Breast epithelium (tissue), 4 donors: Measurements from ENCODE around the gene EMC10. TPM values are rescaled to one million over a fixed set of nuclear protein-coding genes. Genes with fewer than 3 reads are reported as not detected.

Experiments used
- DNase-seq, 2 donors: peaks; one replicate each; pipeline ENCODE4 v3.0.0-alpha.2; 2019; ENCODE audit warnings: low spot score in 2 of 2
- H3K27ac ChIP-seq, 2 donors: fragments of 200-600 bp; sonication (generic) in 1 of 2; one replicate each; pipeline ENCODE4 v1.5.1; 2016 to 2019; ENCODE audit warnings: mild to moderate bottlenecking in 1 of 2
- H3K27me3 ChIP-seq, 2 donors: fragments of 200-600 bp; sonication (generic) in 1 of 2; one replicate each; pipeline versions ENCODE4 v1.5.1 to v1.6.0; 2017 to 2019; ENCODE audit warnings: control low read depth in 1 of 2, mild to moderate bottlenecking in 1 of 2
- H3K36me3 ChIP-seq: fragments of 200-600 bp; one replicate; pipeline ENCODE4 v1.5.1; 2019
- H3K4me1 ChIP-seq, 2 donors: fragments of 200-600 bp; sonication (generic); one replicate each; pipeline ENCODE4 v1.5.1; 2016 to 2019; ENCODE audit warnings: control low read depth in 1 of 2
- H3K4me3 ChIP-seq, 3 donors: fragments of 200-600 bp; sonication (generic); 1 replicate in 2 of 3; 2 replicates in 1 of 3; pipeline ENCODE4 v1.5.1; 2016 to 2019; ENCODE audit warnings: mild to moderate bottlenecking in 3 of 3, moderate library complexity in 2 of 3
- H3K9me3 ChIP-seq, 2 donors: fragments of 200-600 bp; sonication (generic) in 1 of 2; one replicate each; pipeline ENCODE4 v1.5.1; 2016 to 2019; ENCODE audit warnings: control low read depth in 1 of 2
- POLR2A ChIP-seq: fragments of 450-650 bp; IDR thresholded peaks from one replicate; pipeline ENCODE4 v1.6.1; 2016; ENCODE audit warnings: antibody characterized with exemption, mild to moderate bottlenecking, moderate library complexity
- POLR2AphosphoS5 ChIP-seq, 3 donors: sonication (generic); formaldehyde crosslinking; IDR thresholded peaks; one replicate each; pipeline ENCODE4 v1.6.1; 2017; ENCODE audit warnings: antibody characterized with exemption in 3 of 3
- intact Hi-C: fragments of 100-400 bp; cut with DNase I; formaldehyde crosslinking; loops from one replicate; pipeline ENCODE4 v1.15.1; 2023; ENCODE audit warnings: low total_unique reads
- total RNA-seq, 3 donors: library from RNA; depleted of rRNA; stranded (reverse); fragments of >200 nt; gene quantifications; one replicate each; pipeline ENCODE4 v1.1.0, GENCODE V29; 2016
- TF ChIP-seq, protein P1 (sequence below), 3 donors: fragments of 450-650 bp; IDR thresholded peaks; one replicate each; pipeline ENCODE4 v1.5.1; 2016 to 2017; ENCODE audit warnings: antibody characterized with exemption in 3 of 3, mild to moderate bottlenecking in 3 of 3, moderate library complexity in 3 of 3

Gene EMC10
- total RNA-seq, 3 donors from 2014 or later: 38.0 to 78.2 (median 64.6) TPM

DNA sequence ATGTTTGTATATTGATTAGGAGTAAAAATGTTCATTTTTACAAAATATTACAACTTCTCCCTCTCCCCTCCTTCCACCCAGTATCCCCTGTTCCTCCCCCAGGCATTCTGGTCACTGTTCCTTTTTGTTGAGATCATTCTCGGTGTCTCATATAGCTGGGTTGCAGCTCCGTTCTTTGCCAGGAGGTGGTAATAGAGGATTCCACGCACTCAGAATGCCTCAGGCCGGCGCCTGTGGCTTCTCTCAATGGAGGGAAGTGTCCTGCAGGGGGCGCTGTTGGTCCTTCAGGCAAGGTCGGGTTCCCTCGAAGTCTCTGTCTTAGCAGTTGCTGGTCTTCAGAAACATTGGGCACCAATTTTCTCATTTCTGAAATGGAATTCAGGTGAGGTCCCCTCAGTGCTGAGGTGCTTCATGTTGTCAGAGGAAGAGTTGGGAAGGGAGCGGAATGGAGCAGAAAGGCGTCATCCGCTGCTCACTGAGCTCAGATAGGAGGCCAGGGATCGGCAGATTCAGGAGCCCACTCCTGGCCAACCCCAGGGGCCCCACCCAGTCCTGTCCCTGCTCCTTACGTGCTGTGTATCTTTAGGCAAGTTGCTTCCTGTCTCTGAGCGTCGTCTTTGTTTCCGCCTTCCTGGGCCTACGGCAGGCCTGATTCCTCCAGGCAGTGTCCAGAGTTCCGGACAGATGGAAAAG, 10.7 kb downstream of the EMC10 start:
- Histone ChIP-seq H3K4me3 (no peak overlapping the region), H3K4me1 (no peaks in the 10 kb centered on the region), H3K36me3 (no peaks in the 10 kb centered on the region), H3K27ac (no peak overlapping the region), H3K27me3 (peaks cover 0 to 3% of the 10 kb centered on the region in 2 donors), H3K9me3 (no peaks in the 10 kb centered on the region)
- DNase-seq: no peak
- intact Hi-C loops: no loop called here
- TF ChIP-seq, protein P1, sequence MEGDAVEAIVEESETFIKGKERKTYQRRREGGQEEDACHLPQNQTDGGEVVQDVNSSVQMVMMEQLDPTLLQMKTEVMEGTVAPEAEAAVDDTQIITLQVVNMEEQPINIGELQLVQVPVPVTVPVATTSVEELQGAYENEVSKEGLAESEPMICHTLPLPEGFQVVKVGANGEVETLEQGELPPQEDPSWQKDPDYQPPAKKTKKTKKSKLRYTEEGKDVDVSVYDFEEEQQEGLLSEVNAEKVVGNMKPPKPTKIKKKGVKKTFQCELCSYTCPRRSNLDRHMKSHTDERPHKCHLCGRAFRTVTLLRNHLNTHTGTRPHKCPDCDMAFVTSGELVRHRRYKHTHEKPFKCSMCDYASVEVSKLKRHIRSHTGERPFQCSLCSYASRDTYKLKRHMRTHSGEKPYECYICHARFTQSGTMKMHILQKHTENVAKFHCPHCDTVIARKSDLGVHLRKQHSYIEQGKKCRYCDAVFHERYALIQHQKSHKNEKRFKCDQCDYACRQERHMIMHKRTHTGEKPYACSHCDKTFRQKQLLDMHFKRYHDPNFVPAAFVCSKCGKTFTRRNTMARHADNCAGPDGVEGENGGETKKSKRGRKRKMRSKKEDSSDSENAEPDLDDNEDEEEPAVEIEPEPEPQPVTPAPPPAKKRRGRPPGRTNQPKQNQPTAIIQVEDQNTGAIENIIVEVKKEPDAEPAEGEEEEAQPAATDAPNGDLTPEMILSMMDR (IDR thresholded peaks at IDR 0.05): no peak
- TF ChIP-seq POLR2A: no peak
- TF ChIP-seq POLR2AphosphoS5 (IDR thresholded peaks at IDR 0.05): no peak

DNA sequence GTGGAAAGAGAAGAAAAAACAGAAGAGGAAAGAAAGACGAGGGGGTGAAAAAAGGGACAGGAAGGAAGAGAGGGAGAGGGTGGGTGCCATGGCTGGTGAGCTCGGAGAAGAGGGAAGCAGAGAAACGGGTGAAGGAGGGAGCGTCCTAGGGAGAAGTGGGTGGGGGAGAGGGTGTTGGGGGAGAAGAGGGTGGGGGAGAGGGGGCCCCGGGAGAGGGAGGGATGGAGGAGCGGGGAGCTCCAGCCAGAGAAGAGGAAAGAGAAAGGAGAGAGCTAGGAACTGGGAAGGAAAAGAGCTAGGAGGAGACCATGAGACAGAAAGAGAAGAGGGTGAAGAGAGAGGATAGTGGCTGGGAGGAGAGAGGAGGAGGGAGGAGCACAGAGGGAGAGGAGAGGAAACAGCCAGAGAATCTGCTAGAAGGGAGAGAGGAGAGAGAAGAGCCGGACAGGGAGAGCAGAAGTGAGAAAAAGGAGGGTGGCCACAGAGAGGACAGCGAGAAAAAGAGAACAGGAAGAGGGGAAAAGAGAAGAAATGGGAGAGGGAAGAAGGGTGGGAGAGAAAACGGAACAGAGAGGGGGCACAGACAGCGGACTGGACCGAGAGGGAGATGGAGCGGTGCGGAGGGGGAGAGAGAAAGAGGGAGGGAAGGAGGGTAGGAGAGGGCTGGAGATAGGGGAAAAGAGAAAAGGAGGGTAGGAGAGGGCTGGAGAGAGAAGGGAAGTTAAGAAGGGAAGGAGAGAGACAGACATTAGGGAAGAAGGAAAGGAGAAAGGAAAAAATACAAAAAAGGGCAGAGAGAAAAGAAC, 12.3 kb downstream of the EMC10 start:
- intact Hi-C loops: no loop called here
- no peaks in the 10 kb centered on the region for H3K36me3 ChIP-seq
- no peaks in the 10 kb centered on the region for H3K4me1 ChIP-seq
- TF ChIP-seq POLR2A (no peak), POLR2AphosphoS5 (IDR thresholded peaks at IDR 0.05) (no peak)
- TF ChIP-seq, protein P1 (IDR thresholded peaks at IDR 0.05): no peak
- H3K9me3 ChIP-seq: no peaks in the 10 kb centered on the region
- DNase-seq: no peak
- no peak overlapping the region for H3K4me3 ChIP-seq
- no peak overlapping the region for H3K27ac ChIP-seq
- H3K27me3 ChIP-seq: peaks cover 0 to 3% of the 10 kb centered on the region in 2 donors

- TF ChIP-seq, protein P1 (IDR thresholded peaks at IDR 0.05): no peak
- TF ChIP-seq POLR2AphosphoS5 (IDR thresholded peaks at IDR 0.05): no peak
- TF ChIP-seq POLR2A: no peak
- Histone ChIP-seq H3K4me1 (no peaks in the 10 kb centered on the region), H3K9me3 (no peaks in the 10 kb centered on the region), H3K36me3 (no peaks in the 10 kb centered on the region), H3K4me3 (no peak overlapping the region), H3K27me3 (peaks cover 0 to 3% of the 10 kb centered on the region in 2 donors), H3K27ac (no peak overlapping the region)
- no peak for DNase-seq
- intact Hi-C loops: no loop called here
These were observed 13.2 kb downstream of the EMC10 start for GRCh38 chr19:50489461-50490011.

DNA sequence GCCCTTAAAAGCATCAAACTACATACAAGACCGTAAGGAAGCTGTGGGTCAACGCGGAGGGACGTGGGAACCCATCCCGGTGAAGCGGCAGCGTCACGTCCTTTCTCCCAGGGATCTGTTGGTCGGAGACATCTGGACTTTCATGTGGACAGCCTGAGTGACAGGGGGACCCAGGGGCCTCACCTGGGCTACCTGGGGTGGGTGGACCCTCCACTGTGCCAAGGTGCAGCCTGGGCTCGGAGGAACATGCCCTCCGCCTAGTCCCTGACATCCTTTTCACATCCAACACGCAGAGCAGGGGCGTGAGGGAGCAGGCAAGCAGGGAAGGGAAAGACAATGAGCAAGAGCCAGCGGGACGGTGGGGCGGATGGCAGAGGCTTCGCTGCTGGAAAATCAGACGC, 14.1 kb downstream of the EMC10 start:
- H3K36me3 ChIP-seq: no peaks in the 10 kb centered on the region
- intact Hi-C loops: no loop called here
- DNase-seq: no peak
- no peaks in the 10 kb centered on the region for H3K4me1 ChIP-seq
- no peaks in the 10 kb centered on the region for H3K9me3 ChIP-seq
- H3K27ac ChIP-seq: no peak overlapping the region
- no peak overlapping the region for H3K4me3 ChIP-seq
- no peak for TF ChIP-seq POLR2AphosphoS5 (IDR thresholded peaks at IDR 0.05)
- TF ChIP-seq POLR2A: no peak
- TF ChIP-seq, protein P1 (IDR thresholded peaks at IDR 0.05): no peak
- H3K27me3 ChIP-seq: peaks cover 0 to 3% of the 10 kb centered on the region in 2 donors

GRCh38 chr19:50490991-50491472, 14.7 kb downstream of the EMC10 start:
- Histone ChIP-seq H3K27me3 (peaks cover 0 to 3% of the 10 kb centered on the region in 2 donors), H3K9me3 (no peaks in the 10 kb centered on the region), H3K4me3 (no peak overlapping the region), H3K36me3 (no peaks in the 10 kb centered on the region), H3K4me1 (no peaks in the 10 kb centered on the region), H3K27ac (no peak overlapping the region)
- DNase-seq: no peak
- intact Hi-C loops: no loop called here
- TF ChIP-seq POLR2A (no peak), POLR2AphosphoS5 (IDR thresholded peaks at IDR 0.05) (no peak)
- TF ChIP-seq, protein P1 (IDR thresholded peaks at IDR 0.05): no peak
